ENCODE measurements around the gene CHD5.

Gene CHD5

GRCh38 chr1:6096243-6097116 is 83.6 kb downstream of the CHD5 start:
- no peak for DNase-seq

GRCh38 chr1:6095511-6096242 is 84.4 kb downstream of the CHD5 start:
- no peak for DNase-seq

- DNase-seq, result no peak
These were observed 85.2 kb downstream of the CHD5 start for GRCh38 chr1:6094801-6095505.

- no peak for DNase-seq
These were observed 85.9 kb downstream of the CHD5 start for GRCh38 chr1:6094246-6094645.

- DNase-seq, result no peak
These were observed 86.5 kb downstream of the CHD5 start for GRCh38 chr1:6093611-6094010.

- DNase-seq, result no peak
These were observed 87.0 kb downstream of the CHD5 start for GRCh38 chr1:6093071-6093470.

GRCh38 chr1:6092211-6092610 is 87.9 kb downstream of the CHD5 start:
- no peak for DNase-seq

- DNase-seq, result no peak
These were observed 88.4 kb downstream of the CHD5 start for GRCh38 chr1:6091823-6092109.

GRCh38 chr1:6090996-6091822 is 88.9 kb downstream of the CHD5 start:
- no peak for DNase-seq

GRCh38 chr1:6090288-6090687 is 89.8 kb downstream of the CHD5 start:
- no peak for DNase-seq

- DNase-seq, result no peak
These were observed 91.2 kb downstream of the CHD5 start for GRCh38 chr1:6088956-6089355.

GRCh38 chr1:6087958-6088357 is 92.2 kb downstream of the CHD5 start:
- DNase-seq, result no peak

- no peak for DNase-seq
These were observed 92.7 kb downstream of the CHD5 start for GRCh38 chr1:6087377-6087772.

- DNase-seq, result no peak
These were observed 93.3 kb downstream of the CHD5 start for GRCh38 chr1:6086762-6087376.

- DNase-seq, result no peak
These were observed 93.8 kb downstream of the CHD5 start for GRCh38 chr1:6086358-6086757.

GRCh38 chr1:6085666-6086065 is 94.5 kb downstream of the CHD5 start:
- DNase-seq, result no peak

GRCh38 chr1:6084781-6085495 is 95.2 kb downstream of the CHD5 start:
- DNase-seq, result no peak

GRCh38 chr1:6083801-6084446 is 96.2 kb downstream of the CHD5 start:
- no peak for DNase-seq

- DNase-seq, result no peak
These were observed 96.7 kb downstream of the CHD5 start for GRCh38 chr1:6083385-6083784.

- DNase-seq, result no peak
These were observed 97.6 kb downstream of the CHD5 start for GRCh38 chr1:6082430-6082971.

GRCh38 chr1:6081901-6082300 is 98.2 kb downstream of the CHD5 start:
- no peak for DNase-seq

Measured in activated T-cell treated with anti-CD3 and anti-CD28 coated beads for 4 hours (primary cell).